SHP77 treated with DMSO at 0.1 percent for 48 hours (cell line): Measurements from ENCODE around the gene NUDT14.

ENCODE experiments used
- DNase-seq: peaks from one replicate; lab custom pipeline; 2025; lab: John Stamatoyannopoulos, UW

Gene NUDT14

GRCh38 chr14:105173901-105174894 lies 6.9 kb downstream of the NUDT14 start:
- DNase-seq, result no peak

GRCh38 chr14:105173145-105173544 lies 8.0 kb downstream of the NUDT14 start:
- DNase-seq, result no peak

- DNase-seq, result no peak
Observed at GRCh38 chr14:105172476-105172875, 8.6 kb downstream of the NUDT14 start.

- DNase-seq, result peak; percentile 45
Observed at GRCh38 chr14:105171004-105171673, 10.0 kb downstream of the NUDT14 start.

GRCh38 chr14:105169776-105170655 lies 11.1 kb downstream of the NUDT14 start:
- no peak for DNase-seq

- no peak for DNase-seq
Observed at GRCh38 chr14:105168979-105169507, 12.1 kb downstream of the NUDT14 start.

GRCh38 chr14:105168496-105168978 lies 12.6 kb downstream of the NUDT14 start, which contains the start of gene JAG2:
TSS of gene JAG2 (minus strand) at chr14:105168776. CDS start at chr14:105168420, 356 bp downstream.
- DNase-seq, result no peak

GRCh38 chr14:105168093-105168420 lies 13.1 kb downstream of the NUDT14 start:
- no peak for DNase-seq

- no peak for DNase-seq
Observed at GRCh38 chr14:105167303-105168092, 13.6 kb downstream of the NUDT14 start.

GRCh38 chr14:105166571-105167302 lies 14.4 kb downstream of the NUDT14 start:
- no peak for DNase-seq

GRCh38 chr14:105165761-105166485 lies 15.2 kb downstream of the NUDT14 start:
- no peak for DNase-seq

GRCh38 chr14:105165134-105165704 lies 15.9 kb downstream of the NUDT14 start:
- DNase-seq, result peak; percentile 73

GRCh38 chr14:105163040-105163742 lies 17.9 kb downstream of the NUDT14 start:
- DNase-seq, result no peak

GRCh38 chr14:105162669-105162979 lies 18.5 kb downstream of the NUDT14 start:
- DNase-seq, result no peak

- DNase-seq, result no peak
Observed at GRCh38 chr14:105161964-105162668, 19.0 kb downstream of the NUDT14 start.

GRCh38 chr14:105161309-105161708 lies 19.8 kb downstream of the NUDT14 start:
- no peak for DNase-seq

GRCh38 chr14:105160776-105161175 lies 20.3 kb downstream of the NUDT14 start:
- DNase-seq, result no peak

GRCh38 chr14:105159344-105159743 lies 21.8 kb downstream of the NUDT14 start:
- DNase-seq, result no peak
